SH-SY5Y (cell line): ENCODE measurements around the gene RARB.

Source experiments
- GATA2 ChIP-seq: IDR thresholded peaks from 2 replicates; pipeline ENCODE4 v1.6.1; 2011; ENCODE audit warnings: mild to moderate bottlenecking, low read depth, low read length
- GATA3 ChIP-seq: IDR thresholded peaks from 2 replicates; pipeline ENCODE4 v1.6.1; 2011; ENCODE audit warnings: low read depth, mild to moderate bottlenecking, low read length, moderate library complexity

DNA sequence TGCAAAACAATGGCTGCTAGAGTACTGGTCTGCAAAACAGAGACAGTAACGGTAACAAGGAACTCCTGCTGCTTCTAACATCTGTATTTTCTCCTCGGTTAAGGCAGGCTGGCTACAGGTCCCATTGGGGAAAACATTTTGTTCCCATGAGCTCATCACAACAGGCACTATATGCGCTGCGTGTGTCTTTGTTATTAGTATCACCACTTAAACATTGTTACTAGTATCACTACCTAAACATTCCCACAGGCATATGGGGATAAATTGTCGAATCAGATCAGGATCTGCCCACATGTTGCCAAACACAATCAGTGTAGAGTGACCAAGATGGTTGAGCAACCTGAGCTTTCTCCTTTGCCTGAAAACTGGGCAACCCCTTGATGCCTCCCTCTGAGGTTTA, 159.5 kb downstream of the RARB start:
- no peak for TF ChIP-seq GATA2
- TF ChIP-seq GATA3 = no peak
